Endothelial cell of umbilical vein (primary cell): Measurements from ENCODE around the gene EED.

Experiments used
- POLR2A ChIP-seq: IDR thresholded peaks from 2 replicates; pipeline ENCODE4 v1.6.1; 2012; ENCODE audit warnings: low read depth, mild to moderate bottlenecking, control low read depth, low read length
- POLR2AphosphoS5 ChIP-seq: IDR thresholded peaks from 2 replicates; pipeline ENCODE4 v1.6.1; 2012; ENCODE audit warnings: low read depth, mild to moderate bottlenecking, control low read depth, low read length, moderate library complexity; ENCODE audit not compliant: insufficient read depth
- TF ChIP-seq, protein P1 (sequence below), 2 donors: IDR thresholded peaks; 1 replicate in 1 of 2; 2 replicates in 1 of 2; pipeline ENCODE4 v1.5.1; 2011; ENCODE audit warnings: low read length in 2 of 2, mild to moderate bottlenecking in 2 of 2, moderate library complexity in 2 of 2, control low read depth in 1 of 2, inconsistent platforms in 1 of 2, low read depth in 1 of 2; ENCODE audit not compliant: insufficient read depth in 1 of 2; ENCODE audit errors: extremely low read depth in 1 of 2
- TF ChIP-seq, protein P2 (sequence below): IDR thresholded peaks from 2 replicates; pipeline ENCODE4 v1.6.1; 2011; ENCODE audit not compliant: insufficient read depth, insufficient read length

DNA sequence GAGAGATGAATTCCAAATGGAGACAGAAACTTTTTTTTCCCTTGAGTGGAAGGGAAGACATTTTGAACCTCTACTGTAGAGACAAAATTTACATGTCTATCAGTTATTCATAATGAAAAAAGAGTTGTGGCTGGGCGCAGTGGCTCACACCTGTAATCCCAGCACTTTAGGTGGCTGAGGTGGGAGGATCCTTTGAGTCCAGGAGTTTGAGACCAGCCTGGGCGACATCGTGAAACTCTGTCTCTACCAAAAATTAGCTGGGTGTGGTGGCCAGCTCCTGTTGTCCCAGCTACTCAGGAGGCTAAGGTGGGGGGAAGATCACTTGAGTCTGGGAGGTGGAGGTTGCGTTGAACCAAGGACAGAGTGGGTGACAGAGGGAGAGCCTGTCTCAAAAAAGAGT lies 4.1 kb downstream of the EED start:
- no peak for TF ChIP-seq POLR2AphosphoS5
- TF ChIP-seq, protein P1, sequence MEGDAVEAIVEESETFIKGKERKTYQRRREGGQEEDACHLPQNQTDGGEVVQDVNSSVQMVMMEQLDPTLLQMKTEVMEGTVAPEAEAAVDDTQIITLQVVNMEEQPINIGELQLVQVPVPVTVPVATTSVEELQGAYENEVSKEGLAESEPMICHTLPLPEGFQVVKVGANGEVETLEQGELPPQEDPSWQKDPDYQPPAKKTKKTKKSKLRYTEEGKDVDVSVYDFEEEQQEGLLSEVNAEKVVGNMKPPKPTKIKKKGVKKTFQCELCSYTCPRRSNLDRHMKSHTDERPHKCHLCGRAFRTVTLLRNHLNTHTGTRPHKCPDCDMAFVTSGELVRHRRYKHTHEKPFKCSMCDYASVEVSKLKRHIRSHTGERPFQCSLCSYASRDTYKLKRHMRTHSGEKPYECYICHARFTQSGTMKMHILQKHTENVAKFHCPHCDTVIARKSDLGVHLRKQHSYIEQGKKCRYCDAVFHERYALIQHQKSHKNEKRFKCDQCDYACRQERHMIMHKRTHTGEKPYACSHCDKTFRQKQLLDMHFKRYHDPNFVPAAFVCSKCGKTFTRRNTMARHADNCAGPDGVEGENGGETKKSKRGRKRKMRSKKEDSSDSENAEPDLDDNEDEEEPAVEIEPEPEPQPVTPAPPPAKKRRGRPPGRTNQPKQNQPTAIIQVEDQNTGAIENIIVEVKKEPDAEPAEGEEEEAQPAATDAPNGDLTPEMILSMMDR (IDR thresholded peaks at IDR 0.05; ENCODE audit: extremely low read depth in 1 of 2, insufficient read depth in 1 of 2, low read depth in 1 of 2, low read length in 2 of 2) = no peak
- TF ChIP-seq POLR2A = no peak
- TF ChIP-seq, protein P2, sequence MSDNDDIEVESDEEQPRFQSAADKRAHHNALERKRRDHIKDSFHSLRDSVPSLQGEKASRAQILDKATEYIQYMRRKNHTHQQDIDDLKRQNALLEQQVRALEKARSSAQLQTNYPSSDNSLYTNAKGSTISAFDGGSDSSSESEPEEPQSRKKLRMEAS = no peak
